ENCODE data around the gene SLC17A2. TPM values are rescaled to one million over a fixed set of nuclear protein-coding genes. Genes with fewer than 3 reads are reported as not detected.
"Not testable (repeated sequence)": the region's sequence is repeated elsewhere in the genome, so short reads cannot be mapped to it uniquely, and the experiment has no call there.

The SLC17A2 gene
- total RNA-seq, 1 donor from 2014 or later, result not detected

- intact Hi-C loops (cut with DNase I), result no loop called here
- no peak for DNase-seq (ENCODE audit: low spot score)
Observed at GRCh38 chr6:25954756-25955155, 24.3 kb upstream of the SLC17A2 start.

- no peak for DNase-seq (ENCODE audit: low spot score)
- intact Hi-C loops (cut with DNase I), result no loop called here
Observed at GRCh38 chr6:25953733-25954132, 23.2 kb upstream of the SLC17A2 start.

DNA sequence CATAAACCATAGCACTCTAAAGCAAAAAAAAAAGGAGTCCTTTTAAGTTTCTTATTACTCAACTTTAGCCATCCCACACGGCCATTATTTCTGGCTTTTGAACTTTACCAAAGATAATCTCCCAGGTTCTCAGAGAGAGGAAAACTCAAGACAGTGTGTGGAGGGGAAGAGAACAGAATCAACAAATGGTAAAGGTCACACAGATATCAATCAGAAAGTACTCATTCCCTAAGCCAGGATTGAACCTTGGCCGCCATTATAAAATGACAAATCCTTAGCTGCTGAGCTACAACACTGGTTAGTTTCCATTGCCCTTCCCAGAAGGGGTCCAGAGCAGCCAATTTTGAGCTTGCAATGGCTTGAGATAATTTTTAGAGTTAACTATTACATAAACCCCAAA, 22.0 kb upstream of the SLC17A2 start:
- intact Hi-C loops (cut with DNase I), result no loop called here
- no peak for DNase-seq (ENCODE audit: low spot score)

DNA sequence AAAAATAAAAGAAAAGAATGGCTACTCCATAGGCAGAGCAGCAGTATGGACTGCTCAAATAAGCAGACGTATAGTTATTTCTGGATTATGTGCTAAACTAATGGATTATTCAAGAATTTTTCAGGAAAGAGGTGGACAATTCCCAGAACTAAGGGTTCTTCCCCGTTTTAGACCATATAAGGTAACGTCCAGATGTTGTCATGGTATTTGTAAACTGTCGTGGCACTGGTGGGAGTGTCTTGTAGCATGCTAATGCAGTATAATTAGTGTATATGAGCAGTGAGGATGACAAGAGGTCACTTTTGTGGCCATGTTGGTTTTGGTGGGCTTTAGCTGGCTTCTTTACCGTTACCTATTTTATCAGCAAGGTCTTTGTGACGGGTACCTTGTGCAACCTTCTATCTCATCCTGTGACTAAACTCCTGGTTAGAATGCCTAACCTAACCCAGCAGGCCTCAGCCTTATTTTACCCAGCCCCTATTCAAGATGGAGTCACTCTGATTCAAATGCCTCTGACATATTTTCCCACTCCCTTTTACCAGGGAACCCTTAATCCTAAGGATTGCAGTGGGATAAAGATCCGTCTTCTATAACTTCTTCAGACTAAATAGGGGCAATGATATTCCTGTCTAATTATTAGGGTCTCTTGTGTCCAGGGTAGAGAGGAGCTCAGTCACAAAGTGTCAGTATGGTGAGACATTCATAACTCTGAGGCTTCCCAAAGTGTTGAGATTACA, 21.0 kb upstream of the SLC17A2 start:
- intact Hi-C loops (cut with DNase I), result no loop called here
- DNase-seq (ENCODE audit: low spot score), result no peak

GRCh38 chr6:25950297-25950696, 19.8 kb upstream of the SLC17A2 start:
- intact Hi-C loops (cut with DNase I), result no loop called here

GRCh38 chr6:25949695-25950094, 19.2 kb upstream of the SLC17A2 start:
- intact Hi-C loops (cut with DNase I), result no loop called here

More at GRCh38 chr6:25950297-25950696, 19.8 kb upstream of the SLC17A2 start:
- no peak for DNase-seq (ENCODE audit: low spot score)

DNA sequence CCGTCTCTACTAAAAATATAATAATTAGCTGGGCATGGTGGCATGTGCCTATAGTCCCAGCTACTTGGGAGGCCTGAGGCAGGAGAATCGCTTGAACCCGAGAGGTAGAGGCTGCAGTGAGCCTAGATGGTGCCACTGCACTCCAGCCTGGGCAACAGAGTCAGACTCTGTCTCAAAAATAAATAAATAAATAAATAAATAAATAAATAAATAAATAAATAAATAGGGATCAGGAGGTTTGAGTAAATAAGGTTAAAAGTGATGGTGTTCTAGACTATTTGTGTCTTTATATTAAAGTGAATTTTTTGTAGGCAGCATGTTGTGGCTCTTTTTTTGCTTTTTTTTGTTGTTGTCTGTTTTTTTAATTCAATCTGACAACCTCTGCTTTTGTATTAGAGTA, 17.0 kb upstream of the SLC17A2 start:
- intact Hi-C loops (cut with DNase I); DNase-seq (ENCODE audit: low spot score): not testable (repeated sequence)

More at GRCh38 chr6:25949695-25950094, 19.2 kb upstream of the SLC17A2 start:
- DNase-seq (ENCODE audit: low spot score), result no peak

DNA sequence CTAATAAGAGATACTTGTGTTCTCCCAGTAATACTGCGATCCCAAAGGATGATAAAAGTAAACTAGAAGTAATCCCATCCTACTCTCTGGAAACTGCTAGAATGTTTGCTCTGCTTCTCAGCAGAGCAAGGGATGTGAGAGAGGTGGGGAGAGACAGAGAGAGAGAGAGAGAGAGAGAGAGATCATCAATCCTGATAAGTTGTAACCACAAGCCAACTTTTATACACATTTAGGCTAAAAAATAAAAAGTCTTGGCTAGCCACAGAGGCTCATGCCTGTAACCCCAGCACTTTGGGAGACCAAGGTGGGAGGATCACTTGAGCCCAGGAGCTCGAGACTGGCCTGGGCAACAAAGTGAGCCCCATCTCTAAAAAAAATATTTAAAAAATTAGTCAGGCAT, 16.1 kb upstream of the SLC17A2 start:
- intact Hi-C loops (cut with DNase I), result no loop called here
- DNase-seq (ENCODE audit: low spot score), result no peak

GRCh38 chr6:25945738-25946137, 15.2 kb upstream of the SLC17A2 start:
- intact Hi-C loops (cut with DNase I), result not testable (repeated sequence)

DNA sequence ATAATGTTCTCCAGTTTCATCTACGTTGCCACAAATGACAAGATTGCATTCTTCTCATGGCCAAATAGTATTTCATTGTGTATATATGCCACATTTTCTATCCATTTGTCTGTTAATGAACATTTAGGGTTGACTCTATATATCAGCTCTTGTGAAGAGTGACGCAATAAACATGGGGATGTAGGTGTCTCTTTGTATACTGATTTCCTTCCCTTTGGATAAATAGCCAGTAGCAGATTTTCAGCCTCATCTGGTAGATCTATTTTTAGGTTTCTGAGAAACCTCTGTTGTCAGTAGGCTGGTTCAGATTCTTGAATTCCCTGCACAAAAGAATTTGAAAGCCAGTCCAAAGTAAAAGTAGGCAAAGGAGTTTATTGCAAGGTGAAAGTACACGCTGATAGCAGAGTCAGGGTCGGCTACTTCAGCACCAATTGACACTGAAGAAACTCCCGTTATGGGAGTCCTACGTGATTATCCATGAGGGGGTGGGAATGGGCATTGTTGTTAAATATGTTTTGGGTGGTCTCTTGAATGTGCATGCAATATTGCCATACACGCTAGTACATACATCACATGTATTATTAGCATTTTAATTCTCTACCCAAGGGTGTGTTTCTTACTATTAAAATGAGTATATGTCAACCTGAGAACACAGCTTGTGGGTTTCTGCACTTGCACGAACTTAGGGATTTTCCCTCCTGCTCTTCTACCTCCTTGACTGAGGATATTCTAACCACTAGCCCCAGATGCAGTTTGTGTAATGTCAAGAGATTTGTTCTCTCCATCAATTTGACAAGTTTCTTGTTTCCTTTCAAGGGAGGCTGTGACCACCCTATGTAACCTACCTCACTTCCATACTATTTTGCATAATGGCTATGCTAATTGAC, 14.4 kb upstream of the SLC17A2 start:
- intact Hi-C loops (cut with DNase I), result no loop called here
- no peak for DNase-seq (ENCODE audit: low spot score)

More at GRCh38 chr6:25945738-25946137, 15.2 kb upstream of the SLC17A2 start:
- not testable (repeated sequence) for DNase-seq (ENCODE audit: low spot score)

- no peak for DNase-seq (ENCODE audit: low spot score)
- intact Hi-C loops (cut with DNase I), result no loop called here
Observed at GRCh38 chr6:25943887-25944286, 13.4 kb upstream of the SLC17A2 start.

DNA sequence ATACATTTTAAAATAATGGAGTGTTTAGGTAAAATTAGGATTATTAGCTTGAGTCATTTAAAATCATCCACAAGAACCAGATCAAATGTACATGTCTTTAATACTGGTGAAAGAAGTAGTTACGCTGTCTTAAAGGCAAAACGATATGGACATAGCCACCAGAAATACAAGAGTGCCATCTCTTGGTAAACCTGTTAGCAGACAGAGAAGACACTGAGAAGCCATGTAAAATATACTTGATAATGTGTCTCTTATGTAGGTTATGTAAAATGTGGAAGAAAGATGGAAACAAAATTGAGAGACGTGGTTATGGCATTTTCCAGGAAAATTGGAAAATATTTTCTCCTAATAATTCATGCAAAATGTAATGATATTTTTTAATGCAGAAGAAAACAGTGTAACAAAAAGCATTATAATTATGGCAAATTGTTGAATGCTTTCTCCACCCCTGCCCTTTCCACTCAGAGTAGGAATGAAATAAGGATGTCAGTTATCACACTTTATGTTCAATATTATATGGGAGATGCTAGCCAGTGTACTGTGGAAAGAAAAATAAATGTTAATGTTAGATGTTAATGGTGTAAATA, 12.2 kb upstream of the SLC17A2 start:
- intact Hi-C loops (cut with DNase I), result no loop called here
- DNase-seq (ENCODE audit: low spot score), result no peak

- DNase-seq (ENCODE audit: low spot score), result no peak
- intact Hi-C loops (cut with DNase I), result no loop called here
Observed at GRCh38 chr6:25939593-25939992, 9.1 kb upstream of the SLC17A2 start.

DNA sequence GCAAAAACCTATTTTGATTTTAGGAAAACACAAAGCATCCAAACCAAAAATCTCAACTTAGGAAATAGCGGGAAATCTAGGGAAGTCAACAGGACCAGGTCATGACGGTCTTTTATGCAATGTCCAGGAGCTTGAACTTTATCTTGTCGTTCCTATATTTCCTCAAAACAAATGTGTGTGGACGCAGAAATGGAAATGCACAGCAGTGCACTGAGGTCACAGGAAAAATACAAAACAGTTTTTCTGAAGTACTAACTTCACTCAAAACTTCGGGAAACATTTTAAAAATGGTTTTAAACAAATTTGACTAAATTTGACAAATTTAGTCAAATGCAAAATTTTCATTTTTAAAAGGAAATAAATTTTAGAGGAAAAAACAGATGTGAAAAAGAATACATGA, 5.5 kb upstream of the SLC17A2 start:
- intact Hi-C loops (cut with DNase I), result no loop called here

DNA sequence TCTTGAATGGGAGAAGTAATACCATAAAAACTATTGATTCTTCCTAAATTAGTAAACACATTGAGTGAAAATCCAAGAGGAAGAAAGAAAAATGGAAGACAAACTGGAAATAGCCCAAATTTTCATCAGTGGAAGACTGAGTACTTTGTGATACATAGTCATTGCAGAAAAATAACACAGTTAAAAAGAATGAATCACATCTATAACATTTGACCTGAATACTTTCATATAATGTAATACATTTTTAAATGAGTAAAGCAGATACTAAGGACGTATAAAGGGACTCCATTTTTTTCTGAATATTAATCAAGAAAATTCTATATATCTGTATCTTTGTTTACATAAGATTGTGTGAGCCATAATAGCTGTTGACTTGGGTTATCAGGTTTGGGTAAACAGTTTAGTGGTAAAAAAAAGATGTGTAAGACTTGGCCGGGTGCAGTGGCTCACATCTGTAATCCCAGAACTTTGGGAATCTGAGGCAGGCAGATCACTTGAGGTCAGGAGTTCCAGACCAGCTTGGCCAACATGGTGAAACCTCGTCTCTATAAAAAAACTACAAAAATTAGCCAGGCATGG, 4.3 kb upstream of the SLC17A2 start:
- intact Hi-C loops (cut with DNase I), result no loop called here

More for the DNA sequence above, 5.5 kb upstream of the SLC17A2 start:
- no peak for DNase-seq (ENCODE audit: low spot score)

DNA sequence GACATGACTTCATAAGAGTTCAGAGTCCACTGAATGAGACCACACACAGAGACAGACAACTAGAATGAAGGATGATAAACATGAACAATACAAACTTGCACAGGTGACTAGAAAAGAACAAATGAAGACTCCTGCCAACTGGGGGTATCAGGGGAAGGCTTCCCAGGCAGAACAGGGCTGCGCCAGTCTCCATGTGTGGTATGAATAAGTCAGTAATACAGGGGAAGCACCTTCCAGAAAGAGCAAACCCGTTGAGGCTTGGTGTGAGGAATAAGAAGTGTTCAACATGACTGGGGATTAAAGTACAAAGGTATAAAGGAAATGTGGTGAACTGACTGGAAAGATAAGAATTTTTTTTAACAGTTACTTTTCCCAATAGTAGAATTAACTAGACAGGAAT, 3.7 kb upstream of the SLC17A2 start:
- DNase-seq (ENCODE audit: low spot score), result no peak
- intact Hi-C loops (cut with DNase I), result no loop called here

More for the DNA sequence above, 4.3 kb upstream of the SLC17A2 start:
- DNase-seq (ENCODE audit: low spot score), result no peak

DNA sequence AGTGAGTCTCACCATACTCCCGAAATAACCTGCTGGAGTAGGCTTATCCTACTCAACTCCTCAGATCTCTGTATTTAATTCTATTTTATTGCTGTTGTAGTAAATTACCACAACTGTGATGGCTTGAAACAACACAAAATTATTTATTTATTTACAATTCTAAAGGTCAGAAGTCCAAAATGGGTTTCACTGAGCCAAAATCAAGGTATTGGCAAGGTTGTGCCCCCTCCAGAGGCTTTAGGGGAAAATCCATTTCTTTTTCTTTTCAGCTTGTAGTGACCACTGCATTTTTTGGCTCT, 869 bp upstream of the SLC17A2 start:
- intact Hi-C loops (cut with DNase I), result no loop called here
- no peak for DNase-seq (ENCODE audit: low spot score)

GRCh38 chr6:25929785-25930184, 706 bp downstream of the SLC17A2 start:
- intact Hi-C loops (cut with DNase I); DNase-seq (ENCODE audit: low spot score): not testable (repeated sequence)

- intact Hi-C loops (cut with DNase I), result no loop called here
Observed at GRCh38 chr6:25928562-25929324, 1.7 kb downstream of the SLC17A2 start.

More at GRCh38 chr6:25928562-25929324, 1.7 kb downstream of the SLC17A2 start:
- no peak for DNase-seq (ENCODE audit: low spot score)

All from cardiac septum (tissue), 1 donor.